HG03469 (cell line): ENCODE data around the gene GPR18.

ENCODE experiments used
- ATAC-seq: cut with Tn5 transposase; IDR thresholded peaks from one replicate; pipeline ENCODE4 v1.9.1; 2021; ENCODE audit warnings: mild to moderate bottlenecking, moderate library complexity, moderate number of reproducible peaks; ENCODE audit not compliant: unreplicated experiment

GPR18 gene

GRCh38 chr13:99293178-99293577 lies 35.0 kb upstream of the GPR18 start:
- no peak for ATAC-seq

GRCh38 chr13:99290894-99291293 lies 32.7 kb upstream of the GPR18 start:
- no peak for ATAC-seq

- no peak for ATAC-seq
Observed at GRCh38 chr13:99289674-99290337, 31.6 kb upstream of the GPR18 start.

GRCh38 chr13:99289271-99289670 lies 31.1 kb upstream of the GPR18 start:
- no peak for ATAC-seq

- peak; percentile 85 for ATAC-seq
Observed at GRCh38 chr13:99288089-99288488, 29.9 kb upstream of the GPR18 start.

- ATAC-seq = no peak
Observed at GRCh38 chr13:99287551-99287950, 29.4 kb upstream of the GPR18 start.

GRCh38 chr13:99285432-99286182 lies 27.4 kb upstream of the GPR18 start:
- no peak for ATAC-seq

- ATAC-seq = peak; percentile 41
Observed at GRCh38 chr13:99282264-99283231, 24.4 kb upstream of the GPR18 start.

GRCh38 chr13:99281811-99282263 lies 23.7 kb upstream of the GPR18 start:
- ATAC-seq = peak; percentile 33

- no peak for ATAC-seq
Observed at GRCh38 chr13:99280166-99280565, 22.0 kb upstream of the GPR18 start.

GRCh38 chr13:99279637-99280036 lies 21.5 kb upstream of the GPR18 start:
- ATAC-seq = no peak

- no peak for ATAC-seq
Observed at GRCh38 chr13:99278843-99279242, 20.7 kb upstream of the GPR18 start.

GRCh38 chr13:99278200-99278599 lies 20.0 kb upstream of the GPR18 start:
- no peak for ATAC-seq

GRCh38 chr13:99277629-99278028 lies 19.4 kb upstream of the GPR18 start:
- no peak for ATAC-seq

- ATAC-seq = no peak
Observed at GRCh38 chr13:99276706-99277105, 18.5 kb upstream of the GPR18 start.

- ATAC-seq = no peak
Observed at GRCh38 chr13:99275093-99275469, 16.9 kb upstream of the GPR18 start.

GRCh38 chr13:99273128-99273527 lies 14.9 kb upstream of the GPR18 start:
- ATAC-seq = no peak

- no peak for ATAC-seq
Observed at GRCh38 chr13:99272481-99272880, 14.3 kb upstream of the GPR18 start.

GRCh38 chr13:99271249-99271648 lies 13.1 kb upstream of the GPR18 start:
- no peak for ATAC-seq

GRCh38 chr13:99270518-99270917 lies 12.3 kb upstream of the GPR18 start:
- no peak for ATAC-seq

- ATAC-seq = peak; percentile 56
Observed at GRCh38 chr13:99269627-99270241, 11.6 kb upstream of the GPR18 start.
